Activated CD4-positive, alpha-beta T cell treated with anti-CD3 and anti-CD28 coated beads for 1 hour (primary cell): ENCODE results near the gene BICD1.

Source experiments
- DNase-seq: peaks from one replicate; pipeline ENCODE4 v3.0.0-alpha.2; 2020

Gene BICD1

DNA sequence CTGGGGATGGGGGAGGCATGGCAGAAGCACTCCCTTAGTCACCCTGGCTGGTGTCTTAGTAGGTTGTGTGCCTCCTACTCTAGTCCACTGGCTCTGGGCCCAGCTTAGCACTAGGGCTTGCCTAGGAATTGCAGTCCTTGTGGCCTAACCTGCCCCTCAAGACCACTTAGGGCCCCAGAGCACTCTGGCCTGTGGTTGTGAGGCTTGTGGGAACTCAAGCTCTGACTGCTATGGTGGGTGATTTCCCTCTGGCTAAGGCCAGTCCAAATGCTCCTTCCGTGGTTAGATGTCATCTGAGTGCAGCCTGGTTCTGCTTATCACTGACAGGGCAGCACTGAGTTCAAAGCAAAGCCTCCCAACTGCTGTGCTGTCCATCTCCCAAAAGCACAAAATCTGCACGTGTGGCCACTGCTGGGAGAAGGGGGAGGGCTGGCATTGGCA, 312.9 kb downstream of the BICD1 start:
- no peak for DNase-seq

DNA sequence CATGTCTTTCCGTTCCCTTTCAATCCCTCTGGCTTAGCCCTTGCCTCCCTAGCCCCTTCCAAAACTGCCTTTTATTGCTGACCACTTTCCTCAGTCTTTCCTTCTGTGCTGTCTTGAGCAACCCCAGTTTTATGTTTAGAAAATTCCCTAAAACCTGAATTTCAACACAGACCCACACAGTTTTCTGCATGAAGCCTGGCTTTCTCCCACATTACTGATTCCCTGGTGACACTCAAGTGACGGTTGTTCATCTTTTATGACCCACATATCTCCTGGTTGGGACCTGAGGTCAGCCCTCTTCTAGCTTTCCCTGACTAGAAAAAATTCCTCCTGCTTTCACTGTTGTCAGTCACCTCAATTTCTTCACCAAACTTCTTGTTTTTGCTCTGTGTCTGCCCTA, 313.7 kb downstream of the BICD1 start:
- DNase-seq, result no peak

DNA sequence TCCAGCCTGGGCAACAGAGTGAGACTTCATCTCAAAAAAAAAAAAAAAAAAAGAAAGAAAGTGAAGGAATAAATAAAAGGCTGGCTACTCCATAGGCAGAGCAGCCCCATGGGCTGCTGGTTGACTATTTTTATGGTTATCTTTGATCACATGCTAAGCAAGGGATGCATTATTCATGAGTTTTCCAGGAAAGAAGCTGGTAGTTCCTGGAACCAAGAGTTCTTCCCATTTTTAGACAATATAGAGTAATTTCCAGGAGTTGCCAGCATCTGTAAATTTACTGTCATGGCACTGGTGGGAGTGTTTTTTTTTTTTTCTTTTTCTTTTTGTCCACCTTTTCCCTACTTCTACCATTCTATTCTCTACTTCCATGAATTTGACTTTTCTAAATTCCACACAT, 316.9 kb downstream of the BICD1 start:
- no peak for DNase-seq

DNA sequence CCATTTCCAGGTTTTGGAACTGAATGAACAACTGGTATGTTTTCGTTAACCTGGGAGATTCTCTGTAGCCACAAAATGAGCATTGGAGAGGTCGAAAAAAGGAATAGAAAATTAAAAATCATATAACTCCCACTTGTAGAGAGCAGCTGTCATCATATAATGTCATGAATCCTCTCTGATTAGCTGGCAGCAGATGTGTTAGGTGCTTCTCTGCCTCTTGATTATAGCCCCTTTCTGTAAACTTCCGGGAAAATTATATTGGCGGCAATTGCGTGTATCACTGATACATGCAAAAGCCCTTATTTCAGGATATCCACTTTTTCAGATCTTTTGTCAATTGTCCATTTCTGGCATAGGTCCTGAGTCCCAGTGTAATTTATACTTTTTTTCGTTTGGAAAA, 324.4 kb downstream of the BICD1 start:
- no peak for DNase-seq
